WTC11 (cell line): Measurements from ENCODE around the gene RWDD3. TPM values are rescaled to one million over a fixed set of nuclear protein-coding genes. Genes with fewer than 3 reads are reported as not detected.

Experiments
- ATAC-seq: fragments of 200-7000 bp; cut with Tn5 transposase; 2 replicates; pipeline ENCODE4 v1.10.0; 2021; ENCODE audit warnings: mild to moderate bottlenecking, moderate library complexity
- CTCF ChIA-PET: fragments of 300-600 bp; sonication (Branson Sonifier 250); formaldehyde crosslinking; loops from one replicate; lab custom pipeline; 2021; ENCODE audit warnings: antibody characterized with exemption; lab: Charles Lee
- POLR2A ChIA-PET: fragments of 350-600 bp; sonication (Branson Sonifier 250); formaldehyde crosslinking; loops from one replicate; lab custom pipeline; 2021; ENCODE audit warnings: antibody characterized with exemption; lab: Charles Lee
- DNase-seq: peaks from one replicate; pipeline ENCODE4 v3.0.0; 2021; ENCODE audit warnings: low spot score
- H3K27ac Mint-ChIP-seq: 2 replicates; pipeline ENCODE4 v1.8.0; 2021; ENCODE audit warnings: mixed read lengths
- H3K27me3 Mint-ChIP-seq: 2 replicates; pipeline ENCODE4 v1.8.0; 2021; ENCODE audit warnings: low read depth, mild to moderate bottlenecking, moderate library complexity, mixed read lengths
- H3K36me3 Mint-ChIP-seq: 2 replicates; pipeline ENCODE4 v1.8.0; 2021; ENCODE audit warnings: mixed read lengths
- H3K4me1 Mint-ChIP-seq: 2 replicates; pipeline ENCODE4 v1.8.0; 2022; ENCODE audit warnings: mixed read lengths
- H3K4me3 Mint-ChIP-seq: 2 replicates; pipeline ENCODE4 v1.8.0; 2021; ENCODE audit warnings: mild to moderate bottlenecking, moderate library complexity, mixed read lengths
- H3K9me3 Mint-ChIP-seq: 2 replicates; pipeline ENCODE4 v1.8.0; 2021; ENCODE audit warnings: mixed read lengths
- CBFB ChIP-seq: sonication (generic); formaldehyde crosslinking; IDR thresholded peaks from 2 replicates; pipeline ENCODE4 v1.8.1; 2022; ENCODE audit warnings: mild to moderate bottlenecking, low read depth, missing genetic modification reagents
- ELF4 ChIP-seq: sonication (generic); formaldehyde crosslinking; IDR thresholded peaks from 2 replicates; pipeline ENCODE4 v1.8.1; 2022; ENCODE audit warnings: low read depth, mild to moderate bottlenecking, moderate library complexity, missing genetic modification reagents
- FOXJ3 ChIP-seq: sonication (generic); formaldehyde crosslinking; IDR thresholded peaks from 2 replicates; pipeline ENCODE4 v1.9.0; 2021; ENCODE audit warnings: missing genetic modification reagents, mild to moderate bottlenecking, borderline replicate concordance
- FOXK1 ChIP-seq: sonication (generic); formaldehyde crosslinking; IDR thresholded peaks from 2 replicates; pipeline ENCODE4 v1.8.0; 2022; ENCODE audit warnings: mild to moderate bottlenecking, moderate library complexity, missing genetic modification reagents
- HMGA2 ChIP-seq: fragments of 250-450 bp; sonication (Bioruptor Pico); IDR thresholded peaks from 2 replicates; pipeline ENCODE4 v1.4.0; 2021; ENCODE audit warnings: mild to moderate bottlenecking, moderate library complexity
- IRF2 ChIP-seq: sonication (generic); formaldehyde crosslinking; IDR thresholded peaks from 2 replicates; pipeline ENCODE4 v1.8.0; 2022; ENCODE audit warnings: low read depth, missing genetic modification reagents, borderline replicate concordance
- JAZF1 ChIP-seq: fragments of 250-450 bp; sonication (Bioruptor Pico); IDR thresholded peaks from 2 replicates; pipeline ENCODE4 v1.9.0; 2021; ENCODE audit warnings: moderate library complexity, mild to moderate bottlenecking, inconsistent platforms
- OVOL2 ChIP-seq: fragments of 250-450 bp; sonication (Bioruptor Pico); IDR thresholded peaks from 2 replicates; pipeline ENCODE4 v1.9.0; 2021; ENCODE audit warnings: mild to moderate bottlenecking, borderline replicate concordance
- PRRX2 ChIP-seq: fragments of 250-450 bp; sonication (Bioruptor Pico); IDR thresholded peaks from 2 replicates; pipeline ENCODE4 v1.8.0; 2021; ENCODE audit warnings: mild to moderate bottlenecking
- SMAD4 ChIP-seq: sonication (generic); formaldehyde crosslinking; IDR thresholded peaks from 2 replicates; pipeline ENCODE4 v1.8.0; 2022; ENCODE audit warnings: mild to moderate bottlenecking, missing genetic modification reagents
- SP1 ChIP-seq: sonication (generic); formaldehyde crosslinking; conservative IDR thresholded peaks from 2 replicates; pipeline ENCODE4 v1.8.1; 2022; ENCODE audit warnings: missing genetic modification reagents
- TEAD4 ChIP-seq: sonication (generic); formaldehyde crosslinking; IDR thresholded peaks from 2 replicates; pipeline ENCODE4 v1.8.0; 2022; ENCODE audit warnings: mild to moderate bottlenecking, missing genetic modification reagents
- ZNF232 ChIP-seq: sonication (generic); formaldehyde crosslinking; IDR thresholded peaks from 2 replicates; pipeline ENCODE4 v1.8.0; 2022; ENCODE audit warnings: mild to moderate bottlenecking, missing genetic modification reagents
- ZNF317 ChIP-seq: sonication (generic); formaldehyde crosslinking; IDR thresholded peaks from 2 replicates; pipeline ENCODE4 v1.8.1; 2023; ENCODE audit warnings: low read depth, mild to moderate bottlenecking, moderate library complexity, missing genetic modification reagents, borderline replicate concordance
- total RNA-seq: library from RNA; stranded (reverse); gene quantifications from 3 replicates; pipeline ENCODE4 v1.2.3, GENCODE V29; 2021
- TF ChIP-seq, protein P1 (sequence below): sonication (generic); formaldehyde crosslinking; IDR thresholded peaks from 2 replicates; pipeline ENCODE4 v1.8.0; 2022; ENCODE audit warnings: mild to moderate bottlenecking, missing genetic modification reagents
- TF ChIP-seq, protein P2 (sequence below): sonication (generic); formaldehyde crosslinking; IDR thresholded peaks from 2 replicates; pipeline ENCODE4 v1.8.0; 2022; ENCODE audit warnings: mild to moderate bottlenecking, missing genetic modification reagents
- TF ChIP-seq, protein P3 (sequence below): sonication (generic); formaldehyde crosslinking; IDR thresholded peaks from 2 replicates; pipeline ENCODE4 v1.8.1; 2022; ENCODE audit warnings: low read depth, mild to moderate bottlenecking, moderate library complexity, missing genetic modification reagents, borderline replicate concordance
- TF ChIP-seq, protein P4 (sequence below): sonication (generic); formaldehyde crosslinking; IDR thresholded peaks from 2 replicates; pipeline ENCODE4 v1.8.1; 2023; ENCODE audit warnings: mild to moderate bottlenecking, missing genetic modification reagents
- TF ChIP-seq, protein P5 (sequence below): sonication (generic); formaldehyde crosslinking; IDR thresholded peaks from 2 replicates; pipeline ENCODE4 v1.8.0; 2022; ENCODE audit warnings: mild to moderate bottlenecking, missing genetic modification reagents
- TF ChIP-seq, protein P6 (sequence below): sonication (generic); formaldehyde crosslinking; IDR thresholded peaks from 2 replicates; pipeline ENCODE4 v1.8.0; 2023; ENCODE audit warnings: missing genetic modification reagents
- TF ChIP-seq, protein P7 (sequence below): fragments of 250-450 bp; sonication (Bioruptor Pico); IDR thresholded peaks from 2 replicates; pipeline ENCODE4 v1.9.0; 2021; ENCODE audit warnings: moderate library complexity, mild to moderate bottlenecking, inconsistent platforms, borderline replicate concordance
- TF ChIP-seq, protein P8 (sequence below): sonication (generic); formaldehyde crosslinking; IDR thresholded peaks from 2 replicates; pipeline ENCODE4 v1.8.0; 2023; ENCODE audit warnings: mild to moderate bottlenecking, missing genetic modification reagents
- TF ChIP-seq, protein P9 (sequence below): fragments of 250-450 bp; sonication (Bioruptor Pico); conservative IDR thresholded peaks from 2 replicates; pipeline ENCODE4 v1.9.0; 2021; ENCODE audit warnings: mild to moderate bottlenecking

RWDD3 gene
- total RNA-seq, 1 experiment from 2014 or later = 13.9 TPM

DNA sequence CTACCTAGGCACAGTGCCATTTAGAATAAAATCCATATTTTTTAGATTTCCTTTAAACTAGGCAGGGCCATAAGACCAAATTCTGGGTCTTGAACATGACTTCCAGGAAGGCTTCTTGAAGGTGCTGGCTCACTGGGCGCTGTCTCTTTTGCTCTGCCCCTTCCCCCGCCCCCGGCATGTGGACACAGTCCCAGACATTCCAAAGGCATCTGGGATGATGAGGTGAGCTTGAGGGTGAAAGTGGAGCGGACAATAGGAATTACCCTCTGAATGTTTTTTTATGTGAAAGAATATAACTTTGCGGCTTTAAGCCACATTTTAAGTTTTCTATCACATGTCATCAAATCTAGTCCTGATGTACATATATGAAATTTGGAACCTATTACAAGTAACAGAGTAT is 29.4 kb downstream of the RWDD3 start:
- H3K27me3 Mint-ChIP-seq = no peaks in the 10 kb centered on the region
- ATAC-seq (no peak; the same call in 1 of the 2 replicates), DNase-seq (no peak)
- H3K9me3 Mint-ChIP-seq = no peaks in the 10 kb centered on the region
- no peaks in the 10 kb centered on the region for H3K36me3 Mint-ChIP-seq
- no peak overlapping the region for H3K4me3 Mint-ChIP-seq
- ChIA-PET CTCF (no interaction called here), POLR2A (no interaction called here)
- TF ChIP-seq OVOL2 (CRISPR knock-in tag) (no peak), FOXJ3 (CRISPR knock-in tag) (no peak), ZNF232 (no peak), PRRX2 (CRISPR knock-in tag) (no peak), SMAD4 (CRISPR knock-in tag) (no peak)
- TF ChIP-seq, protein P1, sequence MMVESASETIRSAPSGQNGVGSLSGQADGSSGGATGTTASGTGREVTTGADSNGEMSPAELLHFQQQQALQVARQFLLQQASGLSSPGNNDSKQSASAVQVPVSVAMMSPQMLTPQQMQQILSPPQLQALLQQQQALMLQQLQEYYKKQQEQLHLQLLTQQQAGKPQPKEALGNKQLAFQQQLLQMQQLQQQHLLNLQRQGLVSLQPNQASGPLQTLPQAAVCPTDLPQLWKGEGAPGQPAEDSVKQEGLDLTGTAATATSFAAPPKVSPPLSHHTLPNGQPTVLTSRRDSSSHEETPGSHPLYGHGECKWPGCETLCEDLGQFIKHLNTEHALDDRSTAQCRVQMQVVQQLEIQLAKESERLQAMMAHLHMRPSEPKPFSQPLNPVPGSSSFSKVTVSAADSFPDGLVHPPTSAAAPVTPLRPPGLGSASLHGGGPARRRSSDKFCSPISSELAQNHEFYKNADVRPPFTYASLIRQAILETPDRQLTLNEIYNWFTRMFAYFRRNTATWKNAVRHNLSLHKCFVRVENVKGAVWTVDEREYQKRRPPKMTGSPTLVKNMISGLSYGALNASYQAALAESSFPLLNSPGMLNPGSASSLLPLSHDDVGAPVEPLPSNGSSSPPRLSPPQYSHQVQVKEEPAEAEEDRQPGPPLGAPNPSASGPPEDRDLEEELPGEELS (CRISPR knock-in tag) = no peak
- TF ChIP-seq, protein P2, sequence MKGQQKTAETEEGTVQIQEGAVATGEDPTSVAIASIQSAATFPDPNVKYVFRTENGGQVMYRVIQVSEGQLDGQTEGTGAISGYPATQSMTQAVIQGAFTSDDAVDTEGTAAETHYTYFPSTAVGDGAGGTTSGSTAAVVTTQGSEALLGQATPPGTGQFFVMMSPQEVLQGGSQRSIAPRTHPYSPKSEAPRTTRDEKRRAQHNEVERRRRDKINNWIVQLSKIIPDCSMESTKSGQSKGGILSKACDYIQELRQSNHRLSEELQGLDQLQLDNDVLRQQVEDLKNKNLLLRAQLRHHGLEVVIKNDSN (CRISPR knock-in tag) = no peak
- TF ChIP-seq, protein P3, sequence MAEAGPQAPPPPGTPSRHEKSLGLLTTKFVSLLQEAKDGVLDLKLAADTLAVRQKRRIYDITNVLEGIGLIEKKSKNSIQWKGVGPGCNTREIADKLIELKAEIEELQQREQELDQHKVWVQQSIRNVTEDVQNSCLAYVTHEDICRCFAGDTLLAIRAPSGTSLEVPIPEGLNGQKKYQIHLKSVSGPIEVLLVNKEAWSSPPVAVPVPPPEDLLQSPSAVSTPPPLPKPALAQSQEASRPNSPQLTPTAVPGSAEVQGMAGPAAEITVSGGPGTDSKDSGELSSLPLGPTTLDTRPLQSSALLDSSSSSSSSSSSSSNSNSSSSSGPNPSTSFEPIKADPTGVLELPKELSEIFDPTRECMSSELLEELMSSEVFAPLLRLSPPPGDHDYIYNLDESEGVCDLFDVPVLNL (CRISPR knock-in tag) = no peak
- TF ChIP-seq, protein P4, sequence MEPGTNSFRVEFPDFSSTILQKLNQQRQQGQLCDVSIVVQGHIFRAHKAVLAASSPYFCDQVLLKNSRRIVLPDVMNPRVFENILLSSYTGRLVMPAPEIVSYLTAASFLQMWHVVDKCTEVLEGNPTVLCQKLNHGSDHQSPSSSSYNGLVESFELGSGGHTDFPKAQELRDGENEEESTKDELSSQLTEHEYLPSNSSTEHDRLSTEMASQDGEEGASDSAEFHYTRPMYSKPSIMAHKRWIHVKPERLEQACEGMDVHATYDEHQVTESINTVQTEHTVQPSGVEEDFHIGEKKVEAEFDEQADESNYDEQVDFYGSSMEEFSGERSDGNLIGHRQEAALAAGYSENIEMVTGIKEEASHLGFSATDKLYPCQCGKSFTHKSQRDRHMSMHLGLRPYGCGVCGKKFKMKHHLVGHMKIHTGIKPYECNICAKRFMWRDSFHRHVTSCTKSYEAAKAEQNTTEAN (CRISPR knock-in tag) = no peak
- no peaks in the 10 kb centered on the region for H3K4me1 Mint-ChIP-seq
- no peak overlapping the region for H3K27ac Mint-ChIP-seq

DNA sequence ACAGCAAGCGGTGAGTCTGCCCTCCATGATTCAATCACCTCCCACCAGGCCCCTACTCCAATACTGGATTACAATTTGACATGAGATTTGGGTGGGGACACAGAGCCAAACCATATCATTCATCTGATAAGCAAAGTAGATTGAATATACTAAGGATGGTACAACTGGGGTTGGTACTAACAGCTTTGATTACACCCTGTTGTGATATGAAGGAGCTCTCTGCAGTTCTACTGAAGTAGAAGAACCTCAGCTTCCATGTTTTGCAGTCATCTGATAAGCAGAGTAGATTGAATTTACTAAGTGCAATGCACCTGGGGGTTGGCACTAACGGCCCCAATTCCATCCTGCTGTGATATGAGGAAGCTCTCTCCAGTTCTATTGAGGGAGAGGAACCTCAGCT is 31.1 kb downstream of the RWDD3 start:
- CTCF ChIA-PET = interaction anchor here (1.1 kb wide), 1 partner anchor 31 kb away, joined by 4 read pairs; the partner anchor contains the start of gene RWDD3
- no peak for TF ChIP-seq SP1 (CRISPR knock-in tag)
- no peak for TF ChIP-seq IRF2
- TF ChIP-seq, protein P5, sequence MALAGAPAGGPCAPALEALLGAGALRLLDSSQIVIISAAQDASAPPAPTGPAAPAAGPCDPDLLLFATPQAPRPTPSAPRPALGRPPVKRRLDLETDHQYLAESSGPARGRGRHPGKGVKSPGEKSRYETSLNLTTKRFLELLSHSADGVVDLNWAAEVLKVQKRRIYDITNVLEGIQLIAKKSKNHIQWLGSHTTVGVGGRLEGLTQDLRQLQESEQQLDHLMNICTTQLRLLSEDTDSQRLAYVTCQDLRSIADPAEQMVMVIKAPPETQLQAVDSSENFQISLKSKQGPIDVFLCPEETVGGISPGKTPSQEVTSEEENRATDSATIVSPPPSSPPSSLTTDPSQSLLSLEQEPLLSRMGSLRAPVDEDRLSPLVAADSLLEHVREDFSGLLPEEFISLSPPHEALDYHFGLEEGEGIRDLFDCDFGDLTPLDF (CRISPR knock-in tag) = no peak
- TF ChIP-seq ELF4 (CRISPR knock-in tag) = no peak
- TF ChIP-seq CBFB (CRISPR knock-in tag) = no peak
- TF ChIP-seq, protein P6, sequence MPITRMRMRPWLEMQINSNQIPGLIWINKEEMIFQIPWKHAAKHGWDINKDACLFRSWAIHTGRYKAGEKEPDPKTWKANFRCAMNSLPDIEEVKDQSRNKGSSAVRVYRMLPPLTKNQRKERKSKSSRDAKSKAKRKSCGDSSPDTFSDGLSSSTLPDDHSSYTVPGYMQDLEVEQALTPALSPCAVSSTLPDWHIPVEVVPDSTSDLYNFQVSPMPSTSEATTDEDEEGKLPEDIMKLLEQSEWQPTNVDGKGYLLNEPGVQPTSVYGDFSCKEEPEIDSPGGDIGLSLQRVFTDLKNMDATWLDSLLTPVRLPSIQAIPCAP (CRISPR knock-in tag) = no peak
- no peak for TF ChIP-seq JAZF1 (CRISPR knock-in tag)
- no peak for TF ChIP-seq HMGA2 (CRISPR knock-in tag)
- TF ChIP-seq, protein P7, sequence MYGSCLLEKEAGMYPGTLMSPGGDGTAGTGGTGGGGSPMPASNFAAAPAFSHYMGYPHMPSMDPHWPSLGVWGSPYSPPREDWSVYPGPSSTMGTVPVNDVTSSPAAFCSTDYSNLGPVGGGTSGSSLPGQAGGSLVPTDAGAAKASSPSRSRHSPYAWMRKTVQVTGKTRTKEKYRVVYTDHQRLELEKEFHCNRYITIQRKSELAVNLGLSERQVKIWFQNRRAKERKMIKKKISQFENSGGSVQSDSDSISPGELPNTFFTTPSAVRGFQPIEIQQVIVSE (CRISPR knock-in tag) = no peak
- TF ChIP-seq, protein P8, sequence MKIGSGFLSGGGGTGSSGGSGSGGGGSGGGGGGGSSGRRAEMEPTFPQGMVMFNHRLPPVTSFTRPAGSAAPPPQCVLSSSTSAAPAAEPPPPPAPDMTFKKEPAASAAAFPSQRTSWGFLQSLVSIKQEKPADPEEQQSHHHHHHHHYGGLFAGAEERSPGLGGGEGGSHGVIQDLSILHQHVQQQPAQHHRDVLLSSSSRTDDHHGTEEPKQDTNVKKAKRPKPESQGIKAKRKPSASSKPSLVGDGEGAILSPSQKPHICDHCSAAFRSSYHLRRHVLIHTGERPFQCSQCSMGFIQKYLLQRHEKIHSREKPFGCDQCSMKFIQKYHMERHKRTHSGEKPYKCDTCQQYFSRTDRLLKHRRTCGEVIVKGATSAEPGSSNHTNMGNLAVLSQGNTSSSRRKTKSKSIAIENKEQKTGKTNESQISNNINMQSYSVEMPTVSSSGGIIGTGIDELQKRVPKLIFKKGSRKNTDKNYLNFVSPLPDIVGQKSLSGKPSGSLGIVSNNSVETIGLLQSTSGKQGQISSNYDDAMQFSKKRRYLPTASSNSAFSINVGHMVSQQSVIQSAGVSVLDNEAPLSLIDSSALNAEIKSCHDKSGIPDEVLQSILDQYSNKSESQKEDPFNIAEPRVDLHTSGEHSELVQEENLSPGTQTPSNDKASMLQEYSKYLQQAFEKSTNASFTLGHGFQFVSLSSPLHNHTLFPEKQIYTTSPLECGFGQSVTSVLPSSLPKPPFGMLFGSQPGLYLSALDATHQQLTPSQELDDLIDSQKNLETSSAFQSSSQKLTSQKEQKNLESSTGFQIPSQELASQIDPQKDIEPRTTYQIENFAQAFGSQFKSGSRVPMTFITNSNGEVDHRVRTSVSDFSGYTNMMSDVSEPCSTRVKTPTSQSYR (CRISPR knock-in tag) = no peak
- TF ChIP-seq ZNF317 = no peak
- no peak for TF ChIP-seq TEAD4 (CRISPR knock-in tag)
- TF ChIP-seq, protein P9, sequence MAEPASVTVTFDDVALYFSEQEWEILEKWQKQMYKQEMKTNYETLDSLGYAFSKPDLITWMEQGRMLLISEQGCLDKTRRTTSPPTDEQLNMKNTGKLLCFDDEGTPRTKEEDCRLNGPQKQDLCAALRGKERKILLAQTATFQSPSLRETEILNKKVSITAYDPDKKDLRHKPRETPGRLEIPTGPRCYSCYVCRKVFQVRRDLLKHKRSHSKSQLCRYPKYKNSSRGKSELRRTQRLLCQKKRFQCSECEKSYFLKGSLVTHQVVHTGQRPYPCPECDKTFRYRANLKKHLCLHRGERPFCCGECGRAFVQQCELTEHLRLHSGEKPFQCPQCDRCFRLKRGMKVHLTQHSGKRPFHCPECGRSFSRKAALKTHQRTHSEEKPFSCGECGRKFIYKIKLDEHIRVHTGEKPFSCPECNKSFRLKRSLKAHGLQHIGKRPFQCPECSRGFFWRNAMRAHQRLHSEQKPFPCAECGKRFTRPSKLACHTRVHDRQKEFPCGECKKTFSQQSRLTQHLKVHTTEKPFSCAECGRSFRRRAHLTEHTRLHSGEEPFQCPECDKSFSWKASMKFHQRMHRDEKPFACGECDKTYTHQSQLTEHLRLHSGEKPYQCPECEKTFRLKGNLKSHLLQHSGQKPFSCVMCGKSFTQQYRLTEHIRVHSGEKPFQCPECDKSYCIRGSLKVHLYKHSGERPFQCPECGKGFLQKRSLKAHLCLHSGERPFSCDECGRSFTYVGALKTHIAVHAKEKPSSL (CRISPR knock-in tag) = no peak
- no peak for TF ChIP-seq FOXK1 (CRISPR knock-in tag)

More for the DNA sequence above, 31.1 kb downstream of the RWDD3 start:
- DNase-seq (no peak), ATAC-seq (no peak)
- H3K9me3 Mint-ChIP-seq = no peaks in the 10 kb centered on the region
- H3K27me3 Mint-ChIP-seq = no peaks in the 10 kb centered on the region
- H3K4me1 Mint-ChIP-seq = no peaks in the 10 kb centered on the region
- no peak overlapping the region for H3K4me3 Mint-ChIP-seq
- H3K36me3 Mint-ChIP-seq = no peaks in the 10 kb centered on the region
- H3K27ac Mint-ChIP-seq = no peak overlapping the region
- POLR2A ChIA-PET = no interaction called here
